Endothelial cell of umbilical vein (primary cell): ENCODE results near the gene GPRIN1. TPM values are rescaled to one million over a fixed set of nuclear protein-coding genes. Genes with fewer than 3 reads are reported as not detected.
A peak's percentile ranks its signal among the peaks of the same experiment; 100 is the strongest.

Source experiments
- Bru-seq: library from RNA; stranded (reverse); fragments of 400-500 nt; gene quantifications from one replicate; lab custom pipeline; 2021; lab: Mats Ljungman, UMichigan
- BruChase-seq, 2 experiments: library from RNA; stranded (reverse); fragments of 400-500 nt; gene quantifications; one replicate each; lab custom pipeline; 2021; lab: Mats Ljungman, UMichigan
- BruUV-seq: library from RNA; stranded (reverse); fragments of 400-500 nt; replicated peaks from 2 replicates; lab custom pipeline; 2021; lab: Mats Ljungman, UMichigan
- CTCF ChIA-PET: fragments of 300-600, 350-600 bp; sonication (Branson Sonifier 250); formaldehyde crosslinking; loops from one replicate; lab custom pipeline; 2021; ENCODE audit warnings: antibody characterized with exemption, inconsistent platforms; lab: Charles Lee
- POLR2A ChIA-PET: fragments of 300-600, 350-600 bp; sonication (Branson Sonifier 250); formaldehyde crosslinking; loops from one replicate; lab custom pipeline; 2021; ENCODE audit warnings: antibody characterized with exemption, inconsistent platforms; lab: Charles Lee
- DNase-seq: peaks from one replicate; pipeline ENCODE4 v3.0.0-alpha.2; 2011; ENCODE audit warnings: low read depth, low spot score
- FAIRE-seq: peaks from 2 replicates; lab custom pipeline; 2011; peaks lifted over from hg19 to GRCh38; lab: Jason Lieb, UNC
- H2AFZ ChIP-seq: 2 replicates; pipeline ENCODE4 v1.6.0; 2012; ENCODE audit warnings: low read depth, low read length, control low read depth, inconsistent platforms
- H3K27ac ChIP-seq: 2 replicates; pipeline ENCODE4 v1.5.1; 2011; ENCODE audit warnings: low read depth, mild to moderate bottlenecking, control low read depth, low read length, moderate library complexity; ENCODE audit not compliant: insufficient read depth
- H3K27me3 ChIP-seq, 2 experiments: 2 replicates each; pipeline versions ENCODE4 v1.6.0 to v1.6.1; 2011; ENCODE audit warnings: low read length in 2 of 2, mixed read lengths in 1 of 2; ENCODE audit not compliant: control insufficient read depth in 2 of 2, insufficient read depth in 2 of 2
- H3K36me3 ChIP-seq, 2 experiments: 2 replicates in 1 of 2; 3 replicates in 1 of 2; pipeline ENCODE4 v1.5.1; 2011; ENCODE audit warnings: low read length in 2 of 2, mild to moderate bottlenecking in 1 of 2, moderate library complexity in 1 of 2; ENCODE audit not compliant: control insufficient read depth in 2 of 2, insufficient read depth in 2 of 2; ENCODE audit errors: extremely low read depth in 1 of 2
- H3K4me1 ChIP-seq: 3 replicates; pipeline ENCODE4 v1.5.1; 2011; ENCODE audit warnings: mild to moderate bottlenecking, low read length; ENCODE audit not compliant: control insufficient read depth, insufficient read depth; ENCODE audit errors: extremely low read depth
- H3K4me2 ChIP-seq: 2 replicates; pipeline ENCODE4 v1.6.1; 2011; ENCODE audit warnings: low read length, control low read depth, mixed read lengths; ENCODE audit not compliant: insufficient read depth
- H3K4me3 ChIP-seq, 3 experiments: fragments of 200-600 bp in 1 of 3; sonication (generic), shearing (Covaris generic) in 1 of 3; replicated peaks in 1 of 3; 2 replicates each; pipeline ENCODE4 v1.5.1; 2011 to 2016; ENCODE audit warnings: control low read depth in 3 of 3, low read length in 3 of 3, mild to moderate bottlenecking in 2 of 3, inconsistent platforms in 1 of 3, low read depth in 1 of 3, moderate library complexity in 1 of 3; ENCODE audit not compliant: insufficient read depth in 1 of 3
- H3K79me2 ChIP-seq: 2 replicates; pipeline ENCODE4 v1.6.0; 2012; ENCODE audit warnings: low read length, inconsistent platforms; ENCODE audit not compliant: control insufficient read depth, insufficient read depth
- H3K9ac ChIP-seq: replicated peaks from 2 replicates; pipeline ENCODE3; 2011; ENCODE audit warnings: low read length, control low read depth; ENCODE audit not compliant: insufficient read depth; ENCODE audit errors: extremely low read depth
- H3K9me1 ChIP-seq: replicated peaks from 3 replicates; pipeline ENCODE4 v1.6.0; 2011; ENCODE audit warnings: mild to moderate bottlenecking, low read length; ENCODE audit not compliant: control insufficient read depth, insufficient read depth; ENCODE audit errors: extremely low read depth
- H3K9me3 ChIP-seq: replicated peaks from 2 replicates; pipeline ENCODE4 v1.5.1; 2012; ENCODE audit warnings: low read length, inconsistent platforms; ENCODE audit not compliant: control insufficient read depth, insufficient read depth
- H4K20me1 ChIP-seq: replicated peaks from 2 replicates; pipeline ENCODE3; 2011; ENCODE audit warnings: mild to moderate bottlenecking, low read length; ENCODE audit not compliant: control insufficient read depth, insufficient read depth; ENCODE audit errors: extremely low read depth
- CTCF ChIP-seq, 2 donors: IDR thresholded peaks; 1 replicate in 1 of 2; 2 replicates in 1 of 2; pipeline ENCODE4 v1.5.1; 2011; ENCODE audit warnings: low read length in 2 of 2, mild to moderate bottlenecking in 2 of 2, moderate library complexity in 2 of 2, control low read depth in 1 of 2, inconsistent platforms in 1 of 2, low read depth in 1 of 2; ENCODE audit not compliant: insufficient read depth in 1 of 2; ENCODE audit errors: extremely low read depth in 1 of 2
- JUN ChIP-seq: IDR thresholded peaks from 2 replicates; pipeline ENCODE4 v1.6.1; 2011; ENCODE audit warnings: borderline replicate concordance, low read depth; ENCODE audit not compliant: insufficient read length, insufficient read depth
- dilution Hi-C: fragments of 300-500 bp; cut with MboI; formaldehyde crosslinking; loops from one replicate; pipeline ENCODE4 v1.15.0; 2019; ENCODE audit warnings: low sequenced_read_pairs; ENCODE audit not compliant: extremely low pct_ligation_motif_present
- intact Hi-C: fragments of 100-400 bp; cut with micrococcal nuclease; formaldehyde crosslinking; loops from one replicate; pipeline ENCODE4 v1.10.0; 2022
- long read RNA-seq: library from polyadenylated mRNA; stranded (forward); transcript quantifications from one replicate; pipeline ENCODE4 v2.0.0, GENCODE V29; 2021
- polyA minus RNA-seq, 3 experiments: library from RNA; depleted of rRNA, polyadenylated mRNA; stranded (reverse); fragments of >200 nt; gene quantifications; 1 replicate in 1 of 3; 2 replicates in 2 of 3; pipeline ENCODE4 v1.2.3, GENCODE V29; 2011
- polyA plus RNA-seq, 4 experiments: library from polyadenylated mRNA; depleted of rRNA in 3 of 4; stranded (reverse) in 3 of 4; unstranded in 1 of 4; fragments of >200 nt; gene quantifications; 2 replicates each; pipeline versions ENCODE4 v1.2.1 to v1.2.3, GENCODE V29; 2011 to 2012; ENCODE audit warnings: missing spikeins in 1 of 4
- total RNA-seq: library from RNA; stranded (reverse); gene quantifications from 2 replicates; pipeline ENCODE4 v1.2.3, GENCODE V29; 2021

GPRIN1 gene
- total RNA-seq (9.3 and 10.4 TPM in 2 replicates), polyA plus RNA-seq (2.4 and 2.6 TPM in 2 replicates), polyA minus RNA-seq (2.7 and 3.4 TPM in 2 replicates), Bru-seq, nascent RNA (percentile 47 among the genes with signal in this experiment), BruChase-seq, experiment 1, labeled RNA remaining after a 6-hour chase (percentile 54 among the genes with signal in this experiment), BruChase-seq, experiment 2, labeled RNA remaining after a 2-hour chase (percentile 61 among the genes with signal in this experiment)
- 3.2 and 4.2 TPM in 2 replicates for polyA plus RNA-seq (2011; cell fraction: cytosol; rRNA removed)
- polyA plus RNA-seq (2011; cell fraction: nucleus; rRNA removed), result 2.6 and 3.1 TPM in 2 replicates
- polyA plus RNA-seq (2012), result 6.2 TPM in 2 replicates
- polyA minus RNA-seq (2011; cell fraction: cytosol; rRNA and poly(A)+ RNA removed), result 4.4 TPM
- 1.8 and 2.9 TPM in 2 replicates for polyA minus RNA-seq (2011; cell fraction: nucleus; rRNA and poly(A)+ RNA removed)
- long read RNA-seq, full-length matches to known transcripts, result 8 of 17 reads
- long read RNA-seq, partial matches to known transcripts, result 0 of 17 reads
- long read RNA-seq, other reads (novel, unspliced or antisense), result 9 of 17 reads

- peak; percentile 73 for FAIRE-seq
- ChIA-PET POLR2A (no interaction called here), CTCF (interaction anchor here (1.0 to 1.3 kb wide), 4 partner anchors 10 to 193 kb away, joined by 3 to 4 read pairs (median 3); partner anchors contain the start of gene CLTB)
- Histone ChIP-seq H3K9me1 (no peaks in the 10 kb centered on the region), H3K4me1 (peaks cover 6% of the 10 kb centered on the region), H3K4me2 (peak within 1 kb of the TSS; percentile 65), H3K27me3 (no peaks in the 10 kb centered on the region), H3K36me3 (no peaks in the 10 kb centered on the region), H4K20me1 (no peaks in the 10 kb centered on the region), H3K27ac (no peak within 1 kb of the TSS), H3K4me3 (peak within 1 kb of the TSS; percentile 18 to 63 (median 47)), H3K79me2 (no peaks in the 10 kb centered on the region), H3K9me3 (no peaks in the 10 kb centered on the region), H2AFZ (peak within 1 kb of the TSS; percentile 86), H3K9ac (peak within 1 kb of the TSS; percentile 54)
- DNase-seq, result peak; percentile 59
- TF ChIP-seq JUN (no peak), CTCF (IDR thresholded peaks at IDR 0.05; ENCODE audit: extremely low read depth in 1 of 2, insufficient read depth in 1 of 2, low read depth in 1 of 2, low read length in 2 of 2) (peak; percentile 20 to 35)
- intact Hi-C loops, result loop anchor here (1.0 to 10.0 kb wide), 2 partner anchors 37 to 165 kb away; partner anchors contain the start of genes FAF2 and TSPAN17
- BruUV-seq, result no TSS peak
- dilution Hi-C loops, result no loop called here
Measured at GRCh38 chr5:176609724-176610434, at the start of gene GPRIN1. TSS of gene GPRIN1 (minus strand) at chr5:176610156. CDS start at chr5:176599834, 10,322 bp downstream.
